VCaP (cell line): ENCODE measurements around the gene GALC.

Experiments used
- H3K27ac ChIP-seq: fragments of 450-650 bp; 2 replicates; pipeline ENCODE4 v1.5.1; 2017
- CTCF ChIP-seq: fragments of 450-650 bp; conservative IDR thresholded peaks from 2 replicates; pipeline ENCODE4 v1.5.1; 2017; ENCODE audit warnings: mild to moderate bottlenecking, moderate library complexity

The GALC gene

DNA sequence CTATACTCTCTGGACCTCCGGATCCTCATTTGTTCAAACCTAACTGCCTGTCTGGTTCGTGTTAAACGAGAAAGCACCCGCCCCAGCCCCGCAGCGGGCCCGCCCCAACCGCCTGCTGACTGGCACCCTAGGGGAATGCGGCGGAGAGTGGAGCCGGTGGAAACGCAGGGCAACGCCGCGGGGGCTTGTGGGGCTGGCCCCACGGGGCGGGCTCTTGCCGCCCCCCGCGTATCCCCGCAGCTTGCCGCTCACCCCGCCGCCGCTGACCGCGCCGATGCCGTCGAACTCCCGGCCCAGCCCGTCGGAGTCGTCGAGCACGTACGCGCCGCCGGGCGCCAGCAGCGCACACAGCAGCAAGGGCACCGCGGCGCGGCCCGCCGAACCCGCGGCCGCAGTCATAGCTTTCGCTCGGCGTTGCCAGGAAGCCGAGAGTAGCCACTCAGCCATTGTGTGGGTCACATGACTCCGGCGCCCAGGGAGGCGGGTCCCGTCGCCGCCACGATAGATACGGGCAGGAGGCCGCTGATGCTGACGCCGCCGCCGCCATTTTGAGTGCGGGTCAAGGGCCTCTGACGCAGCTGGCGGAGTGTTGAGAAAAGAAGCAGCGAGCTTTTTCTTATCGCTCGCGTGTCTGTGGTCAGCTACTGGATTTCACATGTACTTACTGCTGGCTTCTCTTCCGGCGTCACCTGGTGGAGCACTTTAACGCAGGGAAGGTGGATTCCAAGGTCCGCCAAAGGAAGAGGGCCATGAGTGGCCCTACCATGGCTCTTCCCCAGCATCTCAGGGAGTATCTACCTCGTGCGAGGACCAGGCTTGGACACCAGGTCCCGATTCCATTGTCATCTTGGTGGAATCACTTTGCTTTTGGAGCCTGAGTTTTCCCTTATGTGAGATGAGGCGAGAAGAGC lies at the start of gene GALC:
Gene GALC, minus strand, starts transcription at position 465 of the 911 bp plus-strand sequence. Its CDS starts 18 bp downstream, at position 447.
- H3K27ac ChIP-seq: peak within 1 kb of the TSS; percentile 69
- no peak for TF ChIP-seq CTCF

DNA sequence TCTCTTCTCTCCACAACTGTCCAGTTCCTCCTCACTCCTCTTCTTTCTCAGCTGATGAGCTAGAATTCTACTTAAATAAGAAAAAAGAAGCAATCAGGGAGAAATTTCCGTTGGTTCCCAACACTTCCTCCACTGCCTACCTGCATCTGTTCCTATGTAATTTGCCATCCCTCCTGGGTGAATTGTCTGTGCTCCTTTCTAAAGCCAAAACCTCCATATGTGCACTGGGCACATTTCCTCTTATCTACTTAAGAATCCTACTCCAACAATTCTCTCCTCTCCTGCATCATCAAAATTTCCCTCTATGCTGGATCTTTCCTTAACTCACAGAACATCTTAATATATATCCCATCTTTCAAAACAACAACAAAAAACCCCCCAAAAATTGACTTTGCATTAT lies 47.2 kb upstream of the GALC start:
- TF ChIP-seq CTCF: no peak
- H3K27ac ChIP-seq: no peak overlapping the region

DNA sequence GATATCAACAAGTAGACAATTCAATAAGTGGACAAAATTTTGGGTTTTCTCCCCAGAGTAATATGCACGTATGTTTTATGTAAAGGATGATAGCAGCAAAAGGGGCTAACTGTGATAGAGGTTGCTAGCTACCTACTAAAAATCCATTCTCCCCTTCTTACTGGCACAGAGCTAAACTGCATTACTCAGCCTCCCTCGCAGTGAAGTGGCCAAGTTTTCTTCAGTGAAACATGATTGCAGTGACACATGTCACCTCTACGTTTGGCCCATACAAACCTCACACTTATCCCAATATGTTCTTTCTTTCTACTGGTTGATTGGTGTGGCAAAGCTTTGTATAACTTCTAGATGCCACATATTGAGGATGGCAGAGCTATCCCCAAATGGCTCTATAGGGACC lies 46.2 kb upstream of the GALC start:
- no peak overlapping the region for H3K27ac ChIP-seq
- no peak for TF ChIP-seq CTCF

- no peak for TF ChIP-seq CTCF
- no peak overlapping the region for H3K27ac ChIP-seq
Observed at GRCh38 chr14:88037325-88037724, 44.3 kb upstream of the GALC start.

GRCh38 chr14:88036422-88036821 lies 43.4 kb upstream of the GALC start:
- no peak for TF ChIP-seq CTCF
- H3K27ac ChIP-seq: no peak overlapping the region

- TF ChIP-seq CTCF: no peak
- H3K27ac ChIP-seq: no peak overlapping the region
Observed at GRCh38 chr14:88034076-88034475, 41.1 kb upstream of the GALC start.

DNA sequence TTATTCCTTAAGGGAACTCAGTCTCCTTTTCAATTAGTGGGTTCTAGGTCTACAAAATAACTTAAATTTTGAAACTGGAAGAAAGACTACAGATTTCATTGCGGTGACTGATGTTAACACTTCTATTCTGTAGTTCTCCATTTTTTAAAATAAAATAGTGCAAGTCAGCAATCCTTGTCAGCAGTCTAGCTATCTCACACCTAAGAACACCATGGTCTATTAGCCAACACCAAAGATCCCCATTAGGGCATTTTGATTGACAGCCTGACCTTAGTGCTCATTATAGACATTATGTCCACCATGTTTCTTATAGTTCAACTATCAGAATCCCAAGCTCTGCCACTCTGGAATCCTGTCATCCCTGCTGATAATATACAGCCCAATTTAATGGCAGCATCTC lies 39.4 kb upstream of the GALC start:
- TF ChIP-seq CTCF: no peak
- H3K27ac ChIP-seq: no peak overlapping the region
